ENCODE measurements around the gene MFSD12.

DNA sequence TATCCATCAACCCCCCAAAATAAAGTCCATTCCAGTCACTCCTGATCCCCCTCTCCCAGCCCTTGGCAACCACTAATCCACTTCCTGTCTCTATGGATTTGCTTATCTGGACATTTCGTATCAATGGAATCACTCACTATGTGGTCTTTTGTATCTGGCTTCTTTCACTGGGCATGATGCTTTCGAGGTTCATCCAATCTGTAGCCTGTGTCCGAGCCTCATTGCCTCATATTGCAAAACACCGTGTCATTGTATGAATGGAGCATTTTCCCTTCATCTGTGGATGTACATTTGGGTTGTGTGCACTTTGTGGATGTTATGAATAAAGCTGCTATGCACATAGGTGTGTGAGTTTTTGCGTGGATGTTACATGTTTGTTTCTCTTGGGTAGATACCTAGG, 52.7 kb downstream of the MFSD12 start:
- TF ChIP-seq, protein P1, sequence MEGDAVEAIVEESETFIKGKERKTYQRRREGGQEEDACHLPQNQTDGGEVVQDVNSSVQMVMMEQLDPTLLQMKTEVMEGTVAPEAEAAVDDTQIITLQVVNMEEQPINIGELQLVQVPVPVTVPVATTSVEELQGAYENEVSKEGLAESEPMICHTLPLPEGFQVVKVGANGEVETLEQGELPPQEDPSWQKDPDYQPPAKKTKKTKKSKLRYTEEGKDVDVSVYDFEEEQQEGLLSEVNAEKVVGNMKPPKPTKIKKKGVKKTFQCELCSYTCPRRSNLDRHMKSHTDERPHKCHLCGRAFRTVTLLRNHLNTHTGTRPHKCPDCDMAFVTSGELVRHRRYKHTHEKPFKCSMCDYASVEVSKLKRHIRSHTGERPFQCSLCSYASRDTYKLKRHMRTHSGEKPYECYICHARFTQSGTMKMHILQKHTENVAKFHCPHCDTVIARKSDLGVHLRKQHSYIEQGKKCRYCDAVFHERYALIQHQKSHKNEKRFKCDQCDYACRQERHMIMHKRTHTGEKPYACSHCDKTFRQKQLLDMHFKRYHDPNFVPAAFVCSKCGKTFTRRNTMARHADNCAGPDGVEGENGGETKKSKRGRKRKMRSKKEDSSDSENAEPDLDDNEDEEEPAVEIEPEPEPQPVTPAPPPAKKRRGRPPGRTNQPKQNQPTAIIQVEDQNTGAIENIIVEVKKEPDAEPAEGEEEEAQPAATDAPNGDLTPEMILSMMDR (conservative IDR thresholded peaks at IDR 0.05; ENCODE audit: low read depth, low read length), result no peak
- TF ChIP-seq EZH2 (IDR thresholded peaks at IDR 0.05; ENCODE audit: low read length, unreplicated experiment), result no peak

Measured in PC-3 (cell line).